ENCODE results near the gene SNX33.
"Not testable (repeated sequence)": the region's sequence is repeated elsewhere in the genome, so short reads cannot be mapped to it uniquely, and the experiment has no call there.

The SNX33 gene

GRCh38 chr15:75699961-75700874, 52.5 kb downstream of the SNX33 start:
- DNase-seq (ENCODE audit: low read depth), result peak; percentile 57

- DNase-seq (ENCODE audit: low read depth), result not testable (repeated sequence)
Measured at GRCh38 chr15:75701071-75702003, 53.6 kb downstream of the SNX33 start.

- DNase-seq (ENCODE audit: low read depth), result no peak
Measured at GRCh38 chr15:75702436-75702835, 54.7 kb downstream of the SNX33 start.

- DNase-seq (ENCODE audit: low read depth), result not testable (repeated sequence)
Measured at GRCh38 chr15:75703440-75704262, 55.9 kb downstream of the SNX33 start.

GRCh38 chr15:75704263-75704615, 56.5 kb downstream of the SNX33 start:
- no peak for DNase-seq (ENCODE audit: low read depth)

GRCh38 chr15:75704618-75705017, 56.9 kb downstream of the SNX33 start:
- no peak for DNase-seq (ENCODE audit: low read depth)

- DNase-seq (ENCODE audit: low read depth), result not testable (repeated sequence)
Measured at GRCh38 chr15:75705375-75705774, 57.7 kb downstream of the SNX33 start.

GRCh38 chr15:75705854-75706681, 58.4 kb downstream of the SNX33 start:
- DNase-seq (ENCODE audit: low read depth), result no peak

- DNase-seq (ENCODE audit: low read depth), result no peak
Measured at GRCh38 chr15:75706682-75706954, 58.9 kb downstream of the SNX33 start.

GRCh38 chr15:75709458-75709857, 61.7 kb downstream of the SNX33 start:
- not testable (repeated sequence) for DNase-seq (ENCODE audit: low read depth)

GRCh38 chr15:75710874-75711273, 63.2 kb downstream of the SNX33 start:
- DNase-seq (ENCODE audit: low read depth), result not testable (repeated sequence)

- not testable (repeated sequence) for DNase-seq (ENCODE audit: low read depth)
Measured at GRCh38 chr15:75711495-75711894, 63.8 kb downstream of the SNX33 start.

All from CMK (cell line).